Peyer's patch (tissue), 4 donors: ENCODE data around the gene PHKB.

Source experiments
- POLR2A ChIP-seq, 2 donors: fragments of 450-650 bp; IDR thresholded peaks; one replicate each; pipeline ENCODE4 v1.5.1; 2017; ENCODE audit warnings: antibody characterized with exemption in 2 of 2, mild to moderate bottlenecking in 2 of 2, moderate library complexity in 2 of 2
- TF ChIP-seq, protein P1 (sequence below), 6 experiments: fragments of 450-650 bp in 4 of 6; fragments of 200-600 bp in 2 of 6; sonication (generic) in 1 of 6; IDR thresholded peaks; one replicate each; pipeline ENCODE4 v1.5.1; 2017 to 2019; ENCODE audit warnings: antibody characterized with exemption in 6 of 6, mild to moderate bottlenecking in 3 of 6, moderate library complexity in 1 of 6

GRCh38 chr16:47483616-47484015 lies 22.5 kb downstream of the PHKB start:
- TF ChIP-seq, protein P1, sequence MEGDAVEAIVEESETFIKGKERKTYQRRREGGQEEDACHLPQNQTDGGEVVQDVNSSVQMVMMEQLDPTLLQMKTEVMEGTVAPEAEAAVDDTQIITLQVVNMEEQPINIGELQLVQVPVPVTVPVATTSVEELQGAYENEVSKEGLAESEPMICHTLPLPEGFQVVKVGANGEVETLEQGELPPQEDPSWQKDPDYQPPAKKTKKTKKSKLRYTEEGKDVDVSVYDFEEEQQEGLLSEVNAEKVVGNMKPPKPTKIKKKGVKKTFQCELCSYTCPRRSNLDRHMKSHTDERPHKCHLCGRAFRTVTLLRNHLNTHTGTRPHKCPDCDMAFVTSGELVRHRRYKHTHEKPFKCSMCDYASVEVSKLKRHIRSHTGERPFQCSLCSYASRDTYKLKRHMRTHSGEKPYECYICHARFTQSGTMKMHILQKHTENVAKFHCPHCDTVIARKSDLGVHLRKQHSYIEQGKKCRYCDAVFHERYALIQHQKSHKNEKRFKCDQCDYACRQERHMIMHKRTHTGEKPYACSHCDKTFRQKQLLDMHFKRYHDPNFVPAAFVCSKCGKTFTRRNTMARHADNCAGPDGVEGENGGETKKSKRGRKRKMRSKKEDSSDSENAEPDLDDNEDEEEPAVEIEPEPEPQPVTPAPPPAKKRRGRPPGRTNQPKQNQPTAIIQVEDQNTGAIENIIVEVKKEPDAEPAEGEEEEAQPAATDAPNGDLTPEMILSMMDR (IDR thresholded peaks at IDR 0.05) = no peak
- no peak for TF ChIP-seq POLR2A (IDR thresholded peaks at IDR 0.05)
